ENCODE measurements around the gene DSG2.

DNA sequence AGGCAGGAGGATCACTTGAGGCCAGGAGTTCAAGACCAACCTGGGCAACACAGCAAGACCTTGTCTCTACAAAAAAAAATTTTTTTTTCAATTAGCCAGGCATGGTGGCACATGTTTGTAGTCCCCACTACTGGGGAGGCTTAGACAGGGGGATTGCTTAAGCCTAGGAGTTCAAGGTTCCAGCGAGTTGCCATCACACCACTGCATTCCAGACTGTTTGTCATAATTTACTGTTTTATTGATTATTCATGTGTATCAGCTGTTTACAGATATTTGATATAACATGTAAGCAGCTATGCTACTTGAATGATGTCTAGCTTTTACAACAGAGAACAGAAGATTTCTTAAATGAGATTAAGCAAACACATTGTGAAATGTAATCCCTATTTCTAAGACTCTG is 35.3 kb downstream of the DSG2 start:
- TF ChIP-seq EP300 (IDR thresholded peaks at IDR 0.05) (no peak), POLR2AphosphoS5 (IDR thresholded peaks at IDR 0.05) (no peak)

Measured in sigmoid colon (tissue), 4 donors.